SK-N-MC (cell line): ENCODE data around the gene CNOT11.
"Not testable (repeated sequence)": the region's sequence is repeated elsewhere in the genome, so short reads cannot be mapped to it uniquely, and the experiment has no call there.

Source experiments
- EZH2 ChIP-seq: fragments of 200-600 bp; sonication (generic); IDR thresholded peaks from one replicate; pipeline ENCODE4 v1.6.1; 2017; ENCODE audit warnings: antibody characterized with exemption
- FOXP2 ChIP-seq: optimal IDR thresholded peaks from 2 replicates; pipeline ENCODE3; 2011; ENCODE audit warnings: mild to moderate bottlenecking, moderate library complexity; ENCODE audit not compliant: insufficient read depth; ENCODE audit errors: extremely low read length, control extremely low read depth
- POLR2AphosphoS5 ChIP-seq: IDR thresholded peaks from 2 replicates; pipeline ENCODE4 v1.6.1; 2012; ENCODE audit warnings: mild to moderate bottlenecking, low read depth, low read length, borderline replicate concordance

- not testable (repeated sequence) for TF ChIP-seq POLR2AphosphoS5, FOXP2, EZH2
Observed at GRCh38 chr2:101245468-101245867, 7.2 kb upstream of the CNOT11 start.
